ENCODE results near the gene LRRC46. TPM values are rescaled to one million over a fixed set of nuclear protein-coding genes. Genes with fewer than 3 reads are reported as not detected.

Gene LRRC46
- total RNA-seq, 2 donors from 2014 or later: 0.59 TPM; not detected in 1

DNA sequence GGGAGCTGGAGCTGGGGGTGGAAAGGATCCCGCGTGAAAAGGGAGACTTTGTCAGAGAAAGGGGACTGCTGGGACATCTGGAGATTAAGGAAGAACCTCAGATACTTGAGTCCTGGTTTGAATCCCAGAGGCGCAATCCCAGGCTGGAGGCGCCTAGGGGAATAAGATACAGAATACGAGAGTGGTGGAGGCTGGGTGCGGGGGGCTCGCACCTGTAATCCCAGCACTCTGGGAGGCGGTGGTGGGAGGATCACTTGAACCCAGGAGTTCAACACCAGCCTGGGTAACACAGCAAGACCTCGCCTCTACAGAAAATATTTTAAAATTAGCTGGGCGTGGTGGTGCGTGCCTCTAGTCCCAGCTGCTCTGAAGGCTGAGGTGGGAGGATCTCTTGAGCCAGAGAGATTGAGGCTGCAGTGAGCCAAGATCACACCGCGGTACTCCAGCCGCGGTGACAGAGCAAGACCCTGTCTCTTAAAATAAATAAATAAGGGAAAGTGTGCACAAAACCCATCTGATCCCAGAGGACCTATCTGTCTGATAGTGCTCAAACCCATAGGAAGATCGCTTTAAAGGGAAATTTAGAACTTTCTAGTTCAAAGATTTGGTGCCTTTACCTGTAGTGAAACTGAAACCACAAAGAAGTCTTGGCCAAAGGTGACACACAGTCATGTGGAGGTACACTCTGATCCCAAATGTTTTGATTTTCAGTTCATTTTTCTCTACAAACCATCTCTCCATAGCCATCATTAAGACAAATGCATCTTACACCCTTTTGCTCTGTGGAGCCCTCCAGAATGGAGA, 10.2 kb downstream of the LRRC46 start:
- H3K36me3 ChIP-seq: peaks cover 4% of the 10 kb centered on the region
- TF ChIP-seq, protein P1, sequence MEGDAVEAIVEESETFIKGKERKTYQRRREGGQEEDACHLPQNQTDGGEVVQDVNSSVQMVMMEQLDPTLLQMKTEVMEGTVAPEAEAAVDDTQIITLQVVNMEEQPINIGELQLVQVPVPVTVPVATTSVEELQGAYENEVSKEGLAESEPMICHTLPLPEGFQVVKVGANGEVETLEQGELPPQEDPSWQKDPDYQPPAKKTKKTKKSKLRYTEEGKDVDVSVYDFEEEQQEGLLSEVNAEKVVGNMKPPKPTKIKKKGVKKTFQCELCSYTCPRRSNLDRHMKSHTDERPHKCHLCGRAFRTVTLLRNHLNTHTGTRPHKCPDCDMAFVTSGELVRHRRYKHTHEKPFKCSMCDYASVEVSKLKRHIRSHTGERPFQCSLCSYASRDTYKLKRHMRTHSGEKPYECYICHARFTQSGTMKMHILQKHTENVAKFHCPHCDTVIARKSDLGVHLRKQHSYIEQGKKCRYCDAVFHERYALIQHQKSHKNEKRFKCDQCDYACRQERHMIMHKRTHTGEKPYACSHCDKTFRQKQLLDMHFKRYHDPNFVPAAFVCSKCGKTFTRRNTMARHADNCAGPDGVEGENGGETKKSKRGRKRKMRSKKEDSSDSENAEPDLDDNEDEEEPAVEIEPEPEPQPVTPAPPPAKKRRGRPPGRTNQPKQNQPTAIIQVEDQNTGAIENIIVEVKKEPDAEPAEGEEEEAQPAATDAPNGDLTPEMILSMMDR (IDR thresholded peaks at IDR 0.05): peak in 1 of 2 donors; percentile 34
- peak overlapping the region; percentile 71 to 74 for H3K27ac ChIP-seq
- H3K4me3 ChIP-seq: peak overlapping the region in 1 of 2 donors; percentile 81
- no peak for DNase-seq (ENCODE audit: low spot score)
- H3K27me3 ChIP-seq: peaks cover 0 to 5% of the 10 kb centered on the region in 2 donors
- H3K4me1 ChIP-seq: peaks cover 0 to 27% of the 10 kb centered on the region in 2 donors
- no peaks in the 10 kb centered on the region for H3K9me3 ChIP-seq

DNA sequence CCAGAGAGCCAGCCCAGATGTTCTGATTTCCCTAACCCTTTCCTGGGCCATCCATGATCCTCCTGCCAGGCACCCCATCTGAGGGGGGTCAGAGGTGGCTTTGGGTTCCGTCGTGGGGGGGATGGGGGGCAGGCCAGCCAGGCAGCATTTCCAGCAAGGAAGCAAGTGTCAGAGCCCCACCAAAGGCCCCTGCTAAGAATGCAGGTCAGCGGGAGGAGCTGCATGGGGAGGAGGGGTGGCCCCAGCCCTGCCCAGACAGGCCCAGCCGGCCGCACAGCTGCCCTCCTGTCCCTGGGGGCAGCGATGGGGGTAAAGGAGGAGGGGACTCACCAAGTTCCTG, 11.9 kb downstream of the LRRC46 start:
- Histone ChIP-seq H3K9me3 (no peaks in the 10 kb centered on the region), H3K4me3 (no peak overlapping the region), H3K4me1 (peaks cover 0 to 29% of the 10 kb centered on the region in 2 donors), H3K27ac (no peak overlapping the region), H3K27me3 (peaks cover 3 to 18% of the 10 kb centered on the region in 2 donors), H3K36me3 (no peaks in the 10 kb centered on the region)
- TF ChIP-seq, protein P1 (IDR thresholded peaks at IDR 0.05): peak in 1 of 2 donors; percentile 4
- no peak for DNase-seq (ENCODE audit: low spot score)

DNA sequence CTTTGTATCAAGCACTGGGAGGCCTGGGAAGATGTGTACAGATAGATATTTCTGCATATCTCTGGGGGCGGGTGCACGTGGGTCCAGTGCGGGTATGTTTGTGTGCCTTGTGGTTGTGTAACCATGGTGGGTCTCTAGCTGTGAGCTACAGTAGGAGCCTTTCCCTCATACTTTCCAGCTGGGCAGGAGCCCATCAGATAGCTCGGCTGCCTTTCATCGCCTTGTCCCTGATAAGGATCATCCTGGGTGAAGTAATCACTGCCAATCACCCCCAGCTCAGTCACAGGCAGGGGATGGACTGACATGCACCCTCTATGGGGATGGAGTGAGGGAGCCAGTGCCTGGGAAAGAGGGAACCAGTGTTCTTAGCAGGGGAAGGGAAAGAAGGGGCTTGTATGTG, 12.8 kb downstream of the LRRC46 start:
- peaks cover 3 to 18% of the 10 kb centered on the region in 2 donors for H3K27me3 ChIP-seq

DNA sequence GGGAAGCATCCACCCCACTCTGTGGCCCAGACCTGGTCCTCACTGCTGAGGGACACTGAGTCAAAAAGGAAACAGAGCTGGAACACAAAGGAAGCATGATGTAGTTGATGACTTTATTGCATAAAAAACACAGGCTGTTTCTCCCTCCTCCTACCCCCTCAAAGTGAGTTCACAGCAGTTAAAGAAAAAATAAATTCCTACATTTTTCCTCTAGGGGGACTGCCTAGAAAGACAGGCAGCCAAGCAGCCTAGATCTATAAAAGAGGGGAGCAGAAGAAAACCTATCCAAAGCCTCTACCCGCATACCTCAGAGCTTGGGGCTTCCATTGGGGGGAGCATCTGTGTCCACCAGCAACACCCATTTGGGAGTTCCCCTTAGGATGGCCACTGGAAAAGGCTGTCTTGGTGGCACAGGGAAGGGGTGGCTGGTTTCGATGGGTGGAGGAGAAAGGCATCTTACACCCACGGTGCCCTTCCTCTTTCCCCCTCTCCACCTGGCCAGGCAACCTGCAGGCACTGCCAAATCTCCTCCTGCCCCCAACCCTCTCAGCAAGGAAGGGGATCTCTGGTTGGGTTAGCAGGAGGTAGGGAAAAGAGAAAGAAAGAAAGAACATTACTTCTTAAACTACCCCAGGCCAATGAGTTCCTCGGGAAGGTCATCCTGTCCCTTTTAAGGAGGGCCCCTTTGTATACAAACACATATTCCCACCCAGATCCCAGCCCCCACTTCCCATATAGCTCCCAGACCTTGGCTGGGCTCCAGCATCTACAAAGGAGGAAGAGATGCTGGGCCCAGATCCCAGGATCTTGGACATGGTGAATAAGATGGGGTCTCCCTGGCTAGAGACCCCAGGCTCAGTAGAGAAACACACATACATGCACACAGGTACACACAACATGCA, 13.6 kb downstream of the LRRC46 start:
- peaks cover 3 to 18% of the 10 kb centered on the region in 2 donors for H3K27me3 ChIP-seq
- TF ChIP-seq, protein P1 (IDR thresholded peaks at IDR 0.05): peak in 1 of 2 donors; percentile 25

More for the DNA sequence above, 12.8 kb downstream of the LRRC46 start:
- no peak for DNase-seq (ENCODE audit: low spot score)
- Histone ChIP-seq H3K4me3 (no peak overlapping the region), H3K4me1 (peaks cover 0 to 29% of the 10 kb centered on the region in 2 donors), H3K9me3 (no peaks in the 10 kb centered on the region), H3K27ac (no peak overlapping the region), H3K36me3 (no peaks in the 10 kb centered on the region)
- TF ChIP-seq, protein P1 (IDR thresholded peaks at IDR 0.05): no peak

DNA sequence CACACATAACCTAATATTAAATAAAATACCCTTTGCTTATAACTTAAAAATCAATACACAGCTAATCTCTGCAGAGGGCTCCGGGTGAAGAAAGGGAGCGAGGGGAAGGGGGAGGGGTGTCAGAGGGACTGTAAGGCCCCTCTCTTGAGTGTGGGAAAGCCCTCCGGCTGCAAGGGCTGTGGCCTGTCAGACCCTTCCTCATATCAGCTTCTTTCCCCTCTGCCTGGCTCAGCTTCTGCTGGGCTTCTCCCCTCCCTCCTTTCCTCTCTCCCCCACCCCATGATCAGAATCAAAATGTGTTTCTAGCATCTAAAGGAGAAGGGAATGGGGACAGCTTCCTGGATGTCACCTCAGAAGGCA, 14.2 kb downstream of the LRRC46 start:
- peaks cover 0 to 21% of the 10 kb centered on the region in 2 donors for H3K4me1 ChIP-seq
- no peaks in the 10 kb centered on the region for H3K9me3 ChIP-seq
- peaks cover 5 to 18% of the 10 kb centered on the region in 2 donors for H3K27me3 ChIP-seq
- H3K4me3 ChIP-seq: no peak overlapping the region
- TF ChIP-seq, protein P1 (IDR thresholded peaks at IDR 0.05): no peak
- DNase-seq (ENCODE audit: low spot score): no peak
- H3K27ac ChIP-seq: no peak overlapping the region
- H3K36me3 ChIP-seq: no peaks in the 10 kb centered on the region

More for the DNA sequence above, 13.6 kb downstream of the LRRC46 start:
- Histone ChIP-seq H3K36me3 (no peaks in the 10 kb centered on the region), H3K4me3 (no peak overlapping the region), H3K4me1 (peaks cover 0 to 22% of the 10 kb centered on the region in 2 donors), H3K9me3 (no peaks in the 10 kb centered on the region), H3K27ac (no peak overlapping the region)
- no peak for DNase-seq (ENCODE audit: low spot score)

All from right atrium auricular region (tissue), 2 donors.